K562 (cell line): ENCODE measurements around the gene SNCB. TPM values are rescaled to one million over a fixed set of nuclear protein-coding genes. Genes with fewer than 3 reads are reported as not detected.
A peak's percentile ranks its signal among the peaks of the same experiment; 100 is the strongest.

Experiments
- ARID2 ChIP-seq: fragments of 450-650 bp; IDR thresholded peaks from 2 replicates; pipeline ENCODE4 v1.6.1; 2017; ENCODE audit warnings: antibody characterized with exemption, mild to moderate bottlenecking
- ARID3A ChIP-seq: IDR thresholded peaks from 2 replicates; pipeline ENCODE4 v1.6.1; 2012; ENCODE audit warnings: low read depth, low read length, improper control_type of control experiment, borderline replicate concordance
- DNMT1 ChIP-seq: fragments of 450-650 bp; IDR thresholded peaks from 2 replicates; pipeline ENCODE4 v1.6.1; 2016; ENCODE audit warnings: antibody characterized with exemption, mild to moderate bottlenecking
- KLF10 ChIP-seq: fragments of 250-450 bp; sonication (Bioruptor Pico); IDR thresholded peaks from 2 replicates; pipeline ENCODE4 v1.6.1; 2021; ENCODE audit warnings: matching md5 sums
- MAZ ChIP-seq, 2 experiments: fragments of 450-650 bp in 1 of 2; sonication (generic) in 1 of 2; formaldehyde crosslinking; IDR thresholded peaks in 1 of 2; conservative IDR thresholded peaks in 1 of 2; 2 replicates each; pipeline versions ENCODE4 v1.4.0 to v1.5.0; 2020; ENCODE audit warnings: mild to moderate bottlenecking in 1 of 2, missing genetic modification reagents in 1 of 2
- OTX1 ChIP-seq: fragments of 450-650 bp; formaldehyde crosslinking; IDR thresholded peaks from 2 replicates; pipeline ENCODE4 v1.4.0; 2022; ENCODE audit warnings: mild to moderate bottlenecking
- PREB ChIP-seq: sonication (generic); formaldehyde crosslinking; IDR thresholded peaks from 2 replicates; pipeline ENCODE4 v1.8.1; 2023; ENCODE audit warnings: mild to moderate bottlenecking, missing genetic modification reagents
- RAD21 ChIP-seq, 2 experiments: fragments of 250-450 bp in 1 of 2; fragments of 450-650 bp in 1 of 2; sonication (Bioruptor Pico) in 1 of 2; formaldehyde crosslinking in 1 of 2; IDR thresholded peaks in 1 of 2; conservative IDR thresholded peaks in 1 of 2; 2 replicates each; pipeline versions ENCODE4 v1.4.0 to v1.8.0; 2020 to 2022; ENCODE audit warnings: mild to moderate bottlenecking in 2 of 2, moderate library complexity in 1 of 2
- UBTF ChIP-seq, 2 experiments: IDR thresholded peaks; 2 replicates each; pipeline ENCODE4 v1.6.1; 2012; ENCODE audit warnings: improper control_type of control experiment in 2 of 2, low read depth in 2 of 2, low read length in 2 of 2, borderline replicate concordance in 1 of 2
- ZFP30 ChIP-seq: fragments of 250-450 bp; sonication (Bioruptor Pico); IDR thresholded peaks from 2 replicates; pipeline ENCODE4 v1.8.0; 2022; ENCODE audit warnings: moderate library complexity, mild to moderate bottlenecking, inconsistent platforms, borderline replicate concordance
- ZKSCAN3 ChIP-seq: fragments of 250-450 bp; sonication (Bioruptor Pico); IDR thresholded peaks from 2 replicates; pipeline ENCODE4 v1.4.0; 2020
- ZNF655 ChIP-seq: fragments of 250-450 bp; sonication (Bioruptor Pico); IDR thresholded peaks from 2 replicates; pipeline ENCODE4 v1.5.0; 2021
- ZNF696 ChIP-seq: fragments of 250-450 bp; sonication (Bioruptor Pico); conservative IDR thresholded peaks from 2 replicates; pipeline ENCODE4 v1.4.0; 2020; ENCODE audit warnings: mild to moderate bottlenecking, moderate library complexity
- polyA plus RNA-seq, 8 experiments: library from polyadenylated mRNA; depleted of rRNA in 4 of 8; stranded (reverse) in 5 of 8; unstranded in 3 of 8; fragments of >200 nt; fragmentation: Nextera tagmentation in 2 of 8; fragmentation: Illumina TruSeq in 1 of 8; extraction: Ambion mirVana in 2 of 8; extraction: Trizol in 1 of 8; gene quantifications; 2 replicates each; pipeline versions ENCODE4 v1.2.1 to v1.2.3, GENCODE V29; 2011 to 2014; ENCODE audit warnings: inconsistent platforms in 1 of 8, missing spikeins in 1 of 8
- total RNA-seq, 7 experiments: library from RNA; depleted of rRNA in 6 of 7; stranded (reverse); fragments of >200 nt in 6 of 7; fragmentation: Illumina TruSeq in 2 of 7; extraction: Trizol in 2 of 7; gene quantifications; 2 replicates each; pipeline versions ENCODE4 v1.2.1 to v1.2.3, GENCODE V29; 2011 to 2021; ENCODE audit warnings: low replicate concordance in 1 of 7
- TF ChIP-seq, protein P1 (sequence below): sonication (generic); formaldehyde crosslinking; IDR thresholded peaks from 2 replicates; pipeline ENCODE4 v1.8.0; 2023; ENCODE audit warnings: mild to moderate bottlenecking, missing genetic modification reagents
- TF ChIP-seq, protein P2 (sequence below), 3 experiments: IDR thresholded peaks in 2 of 3; conservative IDR thresholded peaks in 1 of 3; 2 replicates each; pipeline ENCODE4 v1.5.1; 2011 to 2012; ENCODE audit warnings: low read length in 3 of 3, mild to moderate bottlenecking in 3 of 3, control low read depth in 2 of 3, improper control_type of control experiment in 1 of 3, inconsistent platforms in 1 of 3, low read depth in 1 of 3, mixed read lengths in 1 of 3, moderate library complexity in 1 of 3; ENCODE audit not compliant: insufficient read depth in 2 of 3

The SNCB gene
- total and polyA plus RNA-seq, 9 of the 15 experiments (the other 6 are each of a cell fraction or from before 2014, with no cell fraction given), result not detected

DNA sequence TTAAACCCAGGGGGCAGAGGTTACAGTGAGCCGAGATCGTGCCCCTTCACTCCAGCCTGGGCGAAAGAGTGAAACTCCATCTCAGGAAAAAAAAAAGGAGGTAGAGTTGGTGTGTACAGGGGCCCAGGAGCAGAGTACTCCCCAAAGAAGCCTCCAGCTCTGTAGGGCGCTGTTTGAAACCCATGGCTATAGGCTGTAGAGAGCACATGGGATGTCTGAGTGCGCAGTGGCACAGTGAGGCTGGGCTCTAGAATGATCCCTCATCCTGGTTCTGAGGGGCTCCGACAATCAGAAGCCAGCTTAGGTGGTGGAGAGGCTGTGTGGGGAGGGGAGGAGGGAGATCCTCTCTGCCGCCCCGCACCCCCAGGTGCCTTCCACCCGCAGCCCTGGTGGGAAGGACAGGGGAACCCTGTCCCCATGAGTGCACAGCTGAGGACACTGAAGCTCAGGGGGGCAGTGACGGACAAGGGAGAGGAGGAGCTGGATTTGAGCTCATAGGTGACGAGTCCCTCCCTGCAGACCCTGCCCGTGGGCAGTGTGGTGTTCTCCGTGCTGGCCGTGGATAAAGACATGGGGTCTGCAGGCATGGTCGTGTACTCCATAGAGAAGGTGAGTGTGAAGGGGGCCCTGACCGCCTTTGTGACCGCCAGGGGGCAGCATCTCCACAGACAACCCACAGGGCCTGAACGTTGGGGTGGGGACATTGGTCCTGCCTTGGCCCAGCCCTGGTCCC, 56.6 kb downstream of the SNCB start (continued):
- TF ChIP-seq, protein P1, sequence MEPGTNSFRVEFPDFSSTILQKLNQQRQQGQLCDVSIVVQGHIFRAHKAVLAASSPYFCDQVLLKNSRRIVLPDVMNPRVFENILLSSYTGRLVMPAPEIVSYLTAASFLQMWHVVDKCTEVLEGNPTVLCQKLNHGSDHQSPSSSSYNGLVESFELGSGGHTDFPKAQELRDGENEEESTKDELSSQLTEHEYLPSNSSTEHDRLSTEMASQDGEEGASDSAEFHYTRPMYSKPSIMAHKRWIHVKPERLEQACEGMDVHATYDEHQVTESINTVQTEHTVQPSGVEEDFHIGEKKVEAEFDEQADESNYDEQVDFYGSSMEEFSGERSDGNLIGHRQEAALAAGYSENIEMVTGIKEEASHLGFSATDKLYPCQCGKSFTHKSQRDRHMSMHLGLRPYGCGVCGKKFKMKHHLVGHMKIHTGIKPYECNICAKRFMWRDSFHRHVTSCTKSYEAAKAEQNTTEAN, result no peak
- TF ChIP-seq ZKSCAN3 (CRISPR knock-in tag) (no peak), KLF10 (CRISPR knock-in tag) (no peak), UBTF (IDR thresholded peaks at IDR 0.05; ENCODE audit: borderline replicate concordance in 1 of 2, low read depth in 2 of 2, low read length in 2 of 2) (no peak), PREB (CRISPR knock-in tag) (no peak), ZNF655 (CRISPR knock-in tag) (no peak), DNMT1 (no peak), MAZ (CRISPR knock-in tag; conservative IDR thresholded peaks at IDR 0.05 in 1 of 2, IDR thresholded peaks at IDR 0.05 in 1 of 2) (peak in 1 of 2 experiments; percentile 50; a peak in 1 of 4 replicates), ZNF696 (no peak), RAD21 (CRISPR knock-in tag; conservative IDR thresholded peaks at IDR 0.05 in 1 of 2, IDR thresholded peaks at IDR 0.05 in 1 of 2) (peak; percentile 69 to 90), ZFP30 (no peak), OTX1 (no peak), ARID2 (peak; percentile 64), ARID3A (no peak)
- TF ChIP-seq, protein P2, sequence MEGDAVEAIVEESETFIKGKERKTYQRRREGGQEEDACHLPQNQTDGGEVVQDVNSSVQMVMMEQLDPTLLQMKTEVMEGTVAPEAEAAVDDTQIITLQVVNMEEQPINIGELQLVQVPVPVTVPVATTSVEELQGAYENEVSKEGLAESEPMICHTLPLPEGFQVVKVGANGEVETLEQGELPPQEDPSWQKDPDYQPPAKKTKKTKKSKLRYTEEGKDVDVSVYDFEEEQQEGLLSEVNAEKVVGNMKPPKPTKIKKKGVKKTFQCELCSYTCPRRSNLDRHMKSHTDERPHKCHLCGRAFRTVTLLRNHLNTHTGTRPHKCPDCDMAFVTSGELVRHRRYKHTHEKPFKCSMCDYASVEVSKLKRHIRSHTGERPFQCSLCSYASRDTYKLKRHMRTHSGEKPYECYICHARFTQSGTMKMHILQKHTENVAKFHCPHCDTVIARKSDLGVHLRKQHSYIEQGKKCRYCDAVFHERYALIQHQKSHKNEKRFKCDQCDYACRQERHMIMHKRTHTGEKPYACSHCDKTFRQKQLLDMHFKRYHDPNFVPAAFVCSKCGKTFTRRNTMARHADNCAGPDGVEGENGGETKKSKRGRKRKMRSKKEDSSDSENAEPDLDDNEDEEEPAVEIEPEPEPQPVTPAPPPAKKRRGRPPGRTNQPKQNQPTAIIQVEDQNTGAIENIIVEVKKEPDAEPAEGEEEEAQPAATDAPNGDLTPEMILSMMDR (IDR thresholded peaks at IDR 0.05 in 2 of 3, conservative IDR thresholded peaks at IDR 0.05 in 1 of 3; ENCODE audit: insufficient read depth in 2 of 3, low read depth in 1 of 3, low read length in 3 of 3), result peak; percentile 85 to 91 (median 90)
